NCI-H446 (cell line): ENCODE data around the gene CTNS.

ENCODE experiments used
- DNase-seq, 2 experiments: peaks; one replicate each; lab custom pipeline; 2025; lab: John Stamatoyannopoulos, UW

Gene CTNS

DNA sequence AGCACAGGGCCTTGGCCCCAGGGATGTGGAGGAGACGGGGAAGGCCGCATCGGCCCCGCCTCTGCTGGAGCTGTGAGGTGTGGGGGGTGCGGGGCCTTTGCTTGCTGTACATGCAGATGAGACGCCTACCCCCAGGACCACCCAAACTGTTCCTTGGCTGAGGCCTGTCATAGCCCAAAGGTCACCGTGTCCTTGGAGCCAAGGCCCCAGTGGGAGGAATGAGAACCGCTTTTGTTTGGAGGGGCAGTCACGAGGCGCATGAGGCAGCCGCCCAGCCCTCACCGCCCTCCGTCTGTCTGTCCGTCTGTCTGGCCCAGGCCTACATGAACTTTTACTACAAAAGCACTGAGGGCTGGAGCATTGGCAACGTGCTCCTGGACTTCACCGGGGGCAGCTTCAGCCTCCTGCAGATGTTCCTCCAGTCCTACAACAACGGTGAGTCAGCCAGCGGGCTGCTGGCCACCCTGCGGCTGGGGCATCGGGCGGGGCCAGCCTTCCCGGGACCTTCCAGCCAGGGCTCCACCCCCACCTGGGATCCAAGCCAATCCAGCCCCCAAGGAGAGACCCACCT, 23.1 kb downstream of the CTNS start:
- DNase-seq, result no peak

DNA sequence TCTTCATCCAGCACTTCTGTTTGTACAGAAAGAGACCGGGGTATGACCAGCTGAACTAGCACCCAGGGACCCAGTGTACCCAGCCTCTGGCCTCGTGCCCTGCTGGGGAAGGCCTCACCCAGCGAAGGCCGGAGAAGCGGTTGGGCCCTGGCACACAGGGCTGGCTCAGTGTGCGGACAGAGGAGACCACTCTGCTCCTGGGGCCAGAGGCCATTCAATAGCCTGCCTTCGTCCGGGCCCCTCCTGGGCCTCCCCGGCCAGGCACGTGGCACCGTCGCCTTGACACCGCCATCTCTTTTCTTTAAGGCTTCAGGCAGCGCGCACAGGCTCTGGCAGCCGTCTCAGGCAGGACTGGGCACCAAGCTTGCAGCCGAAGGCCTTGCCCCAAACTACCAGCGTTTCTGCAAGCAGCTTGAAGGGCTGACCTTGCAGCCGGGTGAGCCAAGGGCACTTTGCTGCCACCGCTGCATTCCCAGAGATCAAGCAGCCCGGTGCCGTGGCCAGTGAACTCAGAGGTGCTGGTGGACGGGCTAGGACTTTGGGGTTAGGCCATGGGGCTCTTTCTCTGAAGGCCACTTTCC, 23.8 kb downstream of the CTNS start:
- no peak for DNase-seq

DNA sequence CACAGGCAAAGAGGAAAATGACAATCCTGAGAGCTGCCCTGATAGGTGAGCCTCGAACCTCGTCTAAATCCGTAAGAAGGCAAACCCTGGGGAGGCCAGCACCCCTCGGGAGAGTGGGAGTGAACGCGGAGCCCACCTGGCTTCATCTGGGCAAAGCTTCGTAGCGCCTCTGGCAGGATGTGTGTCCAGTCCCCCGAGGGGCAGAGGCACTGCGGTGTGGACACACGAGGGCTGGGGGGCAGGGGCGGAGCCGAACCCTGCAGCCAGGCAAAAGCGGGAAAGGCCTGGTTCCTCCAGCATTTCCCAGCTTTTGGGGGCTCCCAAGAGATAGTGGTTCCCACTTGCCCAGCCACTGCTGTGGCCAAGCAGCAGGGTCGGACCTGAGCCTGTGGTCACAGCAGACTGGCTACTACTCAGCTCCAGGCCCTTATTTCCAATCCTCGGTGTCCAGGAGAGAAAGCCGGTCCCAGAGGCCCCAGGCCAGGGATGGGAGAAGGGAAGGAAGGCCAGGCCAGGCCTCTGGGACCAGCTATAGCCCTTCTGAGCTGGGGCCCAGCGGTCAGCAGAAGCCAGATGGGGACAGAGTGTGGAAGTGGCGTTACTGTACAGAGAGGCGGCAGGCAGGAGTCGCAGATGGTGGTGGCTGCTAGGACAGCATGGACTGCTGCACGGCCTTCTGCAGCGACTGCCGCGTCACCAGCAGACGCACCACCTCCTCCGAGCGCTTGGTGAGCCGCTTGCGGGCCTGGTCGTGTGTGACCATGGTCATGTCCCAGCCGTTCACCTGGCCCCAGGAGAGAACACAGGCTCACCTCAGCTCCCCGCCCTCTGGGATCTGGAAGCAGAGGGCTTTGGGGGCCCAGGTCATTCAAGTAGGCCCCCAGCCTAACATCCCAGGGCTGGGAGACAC, 26.8 kb downstream of the CTNS start:
- DNase-seq, result no peak

DNA sequence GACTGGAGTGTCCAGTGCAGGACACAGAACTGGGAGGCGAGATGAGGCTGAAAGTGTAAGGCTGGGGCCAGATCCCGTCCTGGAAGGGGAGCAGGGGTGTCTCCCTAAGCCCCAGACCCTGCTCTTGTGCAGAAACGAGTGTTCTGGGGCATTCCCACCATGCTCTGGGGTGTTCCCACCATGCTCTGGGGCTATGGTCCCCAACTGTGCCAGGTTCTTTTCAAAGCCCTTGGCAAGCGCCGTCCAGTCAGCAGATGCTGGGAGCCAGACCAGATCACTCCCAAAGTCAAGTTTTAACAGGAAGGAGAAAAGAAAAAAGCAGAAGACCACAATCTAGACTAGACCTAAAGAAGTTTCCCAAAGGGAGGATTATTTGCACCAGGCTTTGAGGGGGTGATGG, 29.3 kb downstream of the CTNS start:
- no peak for DNase-seq

DNA sequence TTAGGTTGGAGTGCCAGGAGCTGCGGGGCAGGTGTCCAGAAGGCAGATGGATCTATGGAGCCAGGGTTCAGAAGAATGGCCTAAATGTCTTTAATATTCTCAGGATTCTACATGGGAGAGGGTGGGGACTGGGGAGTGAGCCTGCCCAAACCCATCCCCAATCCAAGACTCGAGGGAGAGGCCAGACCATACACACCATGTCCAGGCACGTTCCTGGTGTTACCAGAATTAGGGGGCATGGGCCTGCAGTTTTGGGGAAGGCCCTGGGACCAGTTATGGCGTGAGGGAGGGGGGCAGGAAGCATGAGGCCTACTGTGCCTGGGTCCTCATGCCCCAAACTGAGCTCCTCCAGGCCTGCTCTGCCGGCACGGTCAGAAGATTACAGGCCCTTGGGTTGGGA, 30.0 kb downstream of the CTNS start:
- no peak for DNase-seq

DNA sequence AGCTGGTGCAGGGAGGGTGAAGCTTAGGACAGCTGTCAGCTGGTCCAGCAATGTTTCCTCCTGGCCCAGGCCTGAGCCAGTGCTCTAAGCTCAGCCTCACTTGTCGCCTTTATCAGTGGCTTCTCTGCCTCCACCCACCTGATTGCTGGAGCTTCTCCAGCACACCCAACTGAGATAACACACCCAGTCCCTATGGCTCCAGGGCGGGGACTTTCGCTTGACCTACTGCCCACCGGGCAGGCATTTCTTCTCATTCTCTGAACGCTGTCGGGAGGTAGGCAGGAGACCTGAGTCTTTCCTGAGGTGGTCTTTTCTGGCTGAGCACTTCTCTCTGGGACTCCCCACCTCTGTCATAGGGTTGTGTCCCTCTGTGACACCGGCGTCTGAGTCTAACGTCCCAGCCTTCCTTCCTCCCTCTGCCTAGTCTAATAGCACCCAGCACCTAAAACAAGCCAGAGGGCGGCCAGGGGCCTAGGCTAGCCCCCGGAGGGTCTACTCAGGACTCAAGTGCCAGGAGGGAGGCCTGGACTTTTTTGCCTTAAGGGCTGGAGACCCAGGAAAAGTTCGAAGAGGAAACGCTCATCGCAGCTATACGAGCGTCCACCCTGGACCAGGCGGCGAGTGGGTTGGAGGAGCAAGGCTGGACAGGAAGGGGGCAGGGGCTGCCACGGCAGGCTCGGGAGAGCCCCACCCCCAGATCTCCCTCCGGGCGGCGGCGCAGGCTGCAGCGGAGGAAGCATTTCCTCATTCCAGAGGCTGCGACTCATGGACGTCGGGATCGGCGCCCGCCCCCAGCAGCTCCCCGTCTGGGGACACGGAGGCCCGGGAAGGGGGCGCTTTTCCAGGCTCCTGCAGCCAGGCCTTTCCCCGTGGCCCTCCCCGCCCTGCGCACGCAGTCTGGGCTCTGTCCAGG, 31.1 kb downstream of the CTNS start:
- peak; percentile 44 to 49 for DNase-seq

DNA sequence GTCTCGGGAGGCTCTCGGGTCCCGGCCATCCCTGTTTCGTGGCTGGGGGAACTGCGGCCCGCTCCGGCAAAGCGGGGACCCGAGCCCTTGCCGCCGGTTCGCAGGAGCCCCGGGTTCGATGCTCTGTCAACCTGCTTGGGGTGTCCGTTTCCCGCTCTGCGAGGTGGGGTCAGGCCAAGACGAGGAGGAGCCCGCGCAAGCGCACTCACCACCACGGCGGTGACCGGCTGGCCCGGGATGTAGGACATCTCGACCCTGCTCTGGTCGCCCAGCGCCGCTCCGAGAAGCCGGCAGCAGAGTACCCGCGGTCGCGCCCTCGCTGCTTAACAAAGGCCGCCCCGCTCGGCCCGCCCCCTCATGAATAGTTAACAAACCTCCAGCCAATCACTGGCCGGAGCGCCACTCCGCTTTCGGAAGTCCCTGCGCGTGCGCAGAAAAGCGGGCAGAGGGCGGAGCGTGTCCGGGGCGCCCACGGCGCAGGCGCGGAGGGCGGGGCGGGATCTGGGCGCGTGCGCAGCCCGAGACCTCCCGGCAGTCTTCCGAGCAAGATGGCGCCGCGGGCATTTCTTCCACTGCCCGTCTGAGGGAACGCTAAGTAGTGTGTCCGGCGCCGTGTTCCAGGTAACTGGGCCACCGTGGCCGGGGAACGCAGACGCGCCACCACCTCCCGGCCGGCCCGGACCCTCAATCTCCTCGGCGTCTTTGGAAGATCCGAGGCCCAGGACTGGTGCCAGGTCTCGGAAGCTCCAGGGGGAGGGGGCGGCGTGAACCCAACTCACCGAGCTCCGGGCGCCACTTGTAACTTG, 31.9 kb downstream of the CTNS start, which contains the start of the genes EMC6 and TAX1BP3:
EMC6 (plus strand) TSS at position 534 of the 806 bp plus-strand sequence. CDS start 335 bp downstream, outside the sequence.
TAX1BP3 (minus strand) TSS at position 300 of the 806 bp plus-strand sequence; CDS start at position 248, 52 bp downstream.
- DNase-seq, result peak; percentile 91 to 98

- no peak for DNase-seq
These were observed 32.5 kb downstream of the CTNS start for GRCh38 chr17:3669085-3669347.

- no peak for DNase-seq
These were observed 33.0 kb downstream of the CTNS start for GRCh38 chr17:3669548-3669947.

GRCh38 chr17:3672571-3672970, 36.0 kb downstream of the CTNS start:
- DNase-seq, result no peak

DNA sequence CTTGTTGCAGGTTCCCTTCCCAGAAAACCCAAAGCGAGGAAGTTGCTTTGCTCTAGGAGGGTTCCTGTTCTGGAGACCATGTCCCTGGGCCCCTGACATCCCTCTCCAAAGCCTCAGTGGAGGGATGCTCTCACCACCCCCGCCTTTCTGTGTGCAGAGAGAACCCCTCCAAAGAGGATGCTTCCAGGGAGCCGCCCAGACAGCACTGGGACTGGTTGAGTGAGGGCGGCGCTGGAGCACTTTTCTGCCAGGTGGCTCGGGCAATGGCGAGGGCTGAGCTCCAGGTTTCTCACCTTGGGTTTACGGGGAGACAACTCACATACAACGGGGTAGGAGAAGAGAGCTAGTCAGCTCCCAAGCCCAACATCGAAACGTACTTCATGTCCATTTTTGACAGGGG, 39.3 kb downstream of the CTNS start:
- no peak for DNase-seq

GRCh38 chr17:3678095-3678820, 41.7 kb downstream of the CTNS start:
- DNase-seq, result no peak

DNA sequence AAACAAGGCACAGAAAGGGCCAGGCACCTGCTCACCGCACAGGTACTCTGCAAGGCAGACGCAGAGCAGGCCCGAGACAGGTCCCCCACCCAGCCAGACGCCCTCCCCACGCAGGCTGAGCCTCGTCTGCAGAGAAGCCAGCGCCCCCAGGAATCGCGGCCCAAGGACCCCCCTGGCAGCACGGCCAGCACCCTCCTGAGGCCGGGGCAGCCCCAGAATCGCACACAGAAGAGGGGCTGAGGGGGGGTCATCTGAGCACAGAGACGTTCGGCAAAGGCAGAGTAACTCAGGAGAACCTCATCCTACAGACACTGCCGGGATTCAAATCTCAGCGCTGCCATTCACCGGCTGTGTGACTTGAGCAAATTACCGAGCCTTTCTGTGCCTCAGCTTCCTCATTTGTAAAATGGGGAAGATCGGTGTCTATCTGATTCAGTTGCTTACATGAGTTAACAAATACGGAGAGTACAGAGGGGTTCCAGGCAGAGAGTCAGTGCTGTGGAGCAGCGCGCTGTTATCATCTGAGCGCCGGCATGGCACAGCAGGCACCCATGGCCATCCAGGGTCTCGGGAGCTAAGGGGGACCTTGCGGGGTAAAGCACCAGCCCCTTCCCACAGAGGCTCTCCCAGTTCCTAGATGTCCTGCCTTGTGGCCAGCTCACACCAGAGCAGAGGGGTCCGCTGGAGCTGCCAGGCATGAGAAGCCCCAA, 42.4 kb downstream of the CTNS start:
- DNase-seq, result no peak

GRCh38 chr17:3679531-3680126, 43.1 kb downstream of the CTNS start:
- no peak for DNase-seq

- no peak for DNase-seq
These were observed 44.5 kb downstream of the CTNS start for GRCh38 chr17:3681057-3681456.

DNA sequence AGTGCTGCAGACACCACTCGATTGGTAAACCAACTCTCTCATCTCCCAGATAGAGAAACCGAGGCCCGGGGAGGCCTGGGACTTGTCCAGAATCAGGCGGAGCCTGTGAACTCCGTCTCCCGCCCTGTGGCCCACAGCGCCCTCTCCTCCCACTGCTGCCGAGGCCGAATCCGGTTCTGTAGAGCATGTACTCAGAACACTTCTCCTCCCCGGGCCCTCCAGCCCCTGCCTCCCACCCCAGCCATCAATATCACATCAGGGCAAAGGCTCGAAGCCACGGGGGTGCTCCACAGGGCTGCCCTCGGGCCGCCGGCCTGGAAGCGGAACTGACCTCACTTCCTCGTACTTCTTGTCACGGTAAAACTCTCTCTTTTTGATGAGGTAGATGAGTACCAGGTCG, 45.0 kb downstream of the CTNS start:
- no peak for DNase-seq

- no peak for DNase-seq
These were observed 45.5 kb downstream of the CTNS start for GRCh38 chr17:3682033-3682432.

GRCh38 chr17:3683054-3683511, 46.5 kb downstream of the CTNS start:
- no peak for DNase-seq

- DNase-seq, result no peak
These were observed 48.6 kb downstream of the CTNS start for GRCh38 chr17:3685174-3685573.
